T-helper 17 cell (primary cell): ENCODE measurements around the gene NSUN4. TPM values are rescaled to one million over a fixed set of nuclear protein-coding genes. Genes with fewer than 3 reads are reported as not detected.
"Not testable (repeated sequence)": the region's sequence is repeated elsewhere in the genome, so short reads cannot be mapped to it uniquely, and the experiment has no call there.

Experiments used
- ATAC-seq: fragments of 150-1000 bp; cut with Tn5 transposase; 2 replicates; pipeline ENCODE4 v1.10.0; 2021; ENCODE audit warnings: mild to moderate bottlenecking, moderate library complexity
- DNase-seq, 3 donors: peaks; one replicate each; pipeline versions ENCODE4 v3.0.0 to v3.0.0-alpha.2; 2020 to 2021
- H3K9me3 ChIP-seq: one replicate; pipeline ENCODE4 v1.7.0; 2013; ENCODE audit warnings: low read length, mild to moderate bottlenecking; ENCODE audit not compliant: control insufficient read depth, poor library complexity, severe bottlenecking
- H3K27ac Mint-ChIP-seq: one replicate; pipeline ENCODE4 v1.8.0; 2022; ENCODE audit warnings: mild to moderate bottlenecking, moderate library complexity, mixed read lengths
- H3K27me3 Mint-ChIP-seq: one replicate; pipeline ENCODE4 v1.8.0; 2022; ENCODE audit warnings: mixed read lengths
- H3K36me3 Mint-ChIP-seq: one replicate; pipeline ENCODE4 v1.8.0; 2022; ENCODE audit warnings: low read depth, mixed read lengths
- H3K4me1 Mint-ChIP-seq: one replicate; pipeline ENCODE4 v1.8.0; 2022; ENCODE audit warnings: mild to moderate bottlenecking, mixed read lengths
- H3K4me3 Mint-ChIP-seq: one replicate; pipeline ENCODE4 v1.8.0; 2022; ENCODE audit warnings: mild to moderate bottlenecking, moderate library complexity, mixed read lengths
- total RNA-seq, 4 donors: library from RNA in 2 of 4; stranded (reverse) in 2 of 4; gene quantifications; one replicate each; pipeline ENCODE4 v1.2.3 and lab custom pipeline; 2022 to 2026

NSUN4 gene
- total RNA-seq, 2 donors from 2014 or later = 30.5 to 40.0 TPM

GRCh38 chr1:46334030-46334384 is 6.6 kb upstream of the NSUN4 start:
- H3K4me1 Mint-ChIP-seq = peaks cover 2% of the 10 kb centered on the region
- no peak overlapping the region for H3K27ac Mint-ChIP-seq
- ATAC-seq (no peak), DNase-seq (no peak)
- no peaks in the 10 kb centered on the region for H3K27me3 Mint-ChIP-seq
- no peak overlapping the region for H3K4me3 Mint-ChIP-seq
- no peaks in the 10 kb centered on the region for H3K36me3 Mint-ChIP-seq
- no peaks in the 10 kb centered on the region for H3K9me3 ChIP-seq

- H3K4me3 Mint-ChIP-seq = no peak overlapping the region
Measured at GRCh38 chr1:46335081-46335480, 5.5 kb upstream of the NSUN4 start.

GRCh38 chr1:46337409-46337808 is 3.2 kb upstream of the NSUN4 start:
- not testable (repeated sequence) for ATAC-seq, H3K27ac Mint-ChIP-seq, H3K4me3 Mint-ChIP-seq, H3K9me3 ChIP-seq, H3K36me3 Mint-ChIP-seq, H3K27me3 Mint-ChIP-seq, DNase-seq
- H3K4me1 Mint-ChIP-seq = peaks cover 22% of the 10 kb centered on the region

More at GRCh38 chr1:46335081-46335480, 5.5 kb upstream of the NSUN4 start:
- no peak for ATAC-seq
- H3K4me1 Mint-ChIP-seq = peaks cover 5% of the 10 kb centered on the region
- no peak overlapping the region for H3K27ac Mint-ChIP-seq
- no peaks in the 10 kb centered on the region for H3K27me3 Mint-ChIP-seq
- H3K9me3 ChIP-seq = no peaks in the 10 kb centered on the region
- DNase-seq = no peak
- no peaks in the 10 kb centered on the region for H3K36me3 Mint-ChIP-seq

GRCh38 chr1:46341222-46342083 is 846 bp downstream of the NSUN4 start:
- peaks cover 37% of the 10 kb centered on the region for H3K4me1 Mint-ChIP-seq
- peak overlapping the region; percentile 98 for H3K4me3 Mint-ChIP-seq
- H3K9me3 ChIP-seq = no peaks in the 10 kb centered on the region
- ATAC-seq (no peak), DNase-seq (no peak)
- H3K36me3 Mint-ChIP-seq = peaks cover 9% of the 10 kb centered on the region
- H3K27ac Mint-ChIP-seq = peak overlapping the region; percentile 99
- H3K27me3 Mint-ChIP-seq = no peaks in the 10 kb centered on the region

- H3K4me1 Mint-ChIP-seq = peaks cover 39% of the 10 kb centered on the region
- peak overlapping the region; percentile 99 for H3K27ac Mint-ChIP-seq
- H3K27me3 Mint-ChIP-seq = no peaks in the 10 kb centered on the region
- ATAC-seq (no peak), DNase-seq (peak in 1 of 3 donors; percentile 16)
- H3K4me3 Mint-ChIP-seq = peak overlapping the region; percentile 98
- H3K9me3 ChIP-seq = no peaks in the 10 kb centered on the region
- peaks cover 9% of the 10 kb centered on the region for H3K36me3 Mint-ChIP-seq
Measured at GRCh38 chr1:46342084-46342656, 1.6 kb downstream of the NSUN4 start.

GRCh38 chr1:46342677-46343350 is 2.2 kb downstream of the NSUN4 start:
- Mint-ChIP-seq H3K27me3 (no peaks in the 10 kb centered on the region), H3K4me1 (peaks cover 40% of the 10 kb centered on the region), H3K27ac (peak overlapping the region; percentile 99), H3K4me3 (peak overlapping the region; percentile 98), H3K36me3 (peaks cover 9% of the 10 kb centered on the region)
- ATAC-seq (no peak), DNase-seq (no peak)
- H3K9me3 ChIP-seq = no peaks in the 10 kb centered on the region

GRCh38 chr1:46343351-46343695 is 2.7 kb downstream of the NSUN4 start:
- Mint-ChIP-seq H3K27me3 (no peaks in the 10 kb centered on the region), H3K36me3 (peaks cover 9% of the 10 kb centered on the region)

GRCh38 chr1:46343705-46344104 is 3.1 kb downstream of the NSUN4 start:
- H3K27me3 Mint-ChIP-seq = no peaks in the 10 kb centered on the region
- peaks cover 44% of the 10 kb centered on the region for H3K4me1 Mint-ChIP-seq
- H3K4me3 Mint-ChIP-seq = peak overlapping the region; percentile 55
- peaks cover 9% of the 10 kb centered on the region for H3K36me3 Mint-ChIP-seq
- peak overlapping the region; percentile 99 for H3K27ac Mint-ChIP-seq
- H3K9me3 ChIP-seq = no peaks in the 10 kb centered on the region
- ATAC-seq (no peak), DNase-seq (no peak)

More at GRCh38 chr1:46343351-46343695, 2.7 kb downstream of the NSUN4 start:
- ATAC-seq (no peak), DNase-seq (no peak)
- Mint-ChIP-seq H3K27ac (peak overlapping the region; percentile 99), H3K4me1 (peaks cover 45% of the 10 kb centered on the region), H3K4me3 (peak overlapping the region; percentile 55)
- no peaks in the 10 kb centered on the region for H3K9me3 ChIP-seq

GRCh38 chr1:46344481-46344880 is 3.9 kb downstream of the NSUN4 start:
- H3K27ac Mint-ChIP-seq = no peak overlapping the region
- H3K9me3 ChIP-seq = no peaks in the 10 kb centered on the region
- no peak for DNase-seq
- no peaks in the 10 kb centered on the region for H3K27me3 Mint-ChIP-seq
- peak overlapping the region; percentile 31 for H3K4me3 Mint-ChIP-seq
- ATAC-seq = no peak
- peaks cover 43% of the 10 kb centered on the region for H3K4me1 Mint-ChIP-seq
- peaks cover 12% of the 10 kb centered on the region for H3K36me3 Mint-ChIP-seq

- Mint-ChIP-seq H3K4me1 (peaks cover 39% of the 10 kb centered on the region), H3K27me3 (no peaks in the 10 kb centered on the region), H3K36me3 (peaks cover 14% of the 10 kb centered on the region), H3K4me3 (no peak overlapping the region), H3K27ac (no peak overlapping the region)
- no peaks in the 10 kb centered on the region for H3K9me3 ChIP-seq
- ATAC-seq (no peak), DNase-seq (no peak)
Measured at GRCh38 chr1:46345281-46345680, 4.7 kb downstream of the NSUN4 start.

GRCh38 chr1:46352363-46352762 is 11.8 kb downstream of the NSUN4 start:
- Mint-ChIP-seq H3K27ac (no peak overlapping the region), H3K36me3 (peaks cover 8% of the 10 kb centered on the region), H3K27me3 (no peaks in the 10 kb centered on the region), H3K4me1 (peaks cover 6% of the 10 kb centered on the region), H3K4me3 (no peak overlapping the region)
- no peaks in the 10 kb centered on the region for H3K9me3 ChIP-seq
- ATAC-seq (no peak), DNase-seq (no peak)

GRCh38 chr1:46355920-46356319 is 15.3 kb downstream of the NSUN4 start:
- H3K36me3 Mint-ChIP-seq, H3K9me3 ChIP-seq, H3K4me3 Mint-ChIP-seq, H3K27ac Mint-ChIP-seq, H3K27me3 Mint-ChIP-seq, DNase-seq, ATAC-seq, H3K4me1 Mint-ChIP-seq: not testable (repeated sequence)

- Mint-ChIP-seq H3K4me1 (no peaks in the 10 kb centered on the region), H3K36me3 (peaks cover 16% of the 10 kb centered on the region), H3K27me3 (no peaks in the 10 kb centered on the region), H3K4me3 (no peak overlapping the region), H3K27ac (no peak overlapping the region)
- DNase-seq (no peak), ATAC-seq (no peak)
- H3K9me3 ChIP-seq = no peaks in the 10 kb centered on the region
Measured at GRCh38 chr1:46362158-46362557, 21.6 kb downstream of the NSUN4 start.
